K562 (cell line): Measurements from ENCODE around the gene PDE4DIP.
"Not testable (repeated sequence)": the region's sequence is repeated elsewhere in the genome, so short reads cannot be mapped to it uniquely, and the experiment has no call there.

Experiments
- GABPA ChIP-seq: fragments of 200-800 bp; sonication (Bioruptor generic); conservative IDR thresholded peaks from 2 replicates; pipeline ENCODE4 v1.6.1; 2016; ENCODE audit warnings: low read depth, missing genetic modification characterization, missing compliant biosample characterization
- JUND ChIP-seq, 2 experiments: IDR thresholded peaks; 2 replicates in 1 of 2; 3 replicates in 1 of 2; pipeline ENCODE4 v1.6.1; 2011; ENCODE audit warnings: borderline replicate concordance in 2 of 2, low read depth in 2 of 2, low read length in 2 of 2, improper control_type of control experiment in 1 of 2, missing biosample characterization in 1 of 2, missing genetic modification characterization in 1 of 2, missing genetic modification reagents in 1 of 2
- NR2F6 ChIP-seq: fragments of 450-650 bp; formaldehyde crosslinking; IDR thresholded peaks from 2 replicates; pipeline ENCODE4 v1.4.0; 2020; ENCODE audit warnings: mild to moderate bottlenecking
- POU5F1 ChIP-seq: fragments of 150-350 bp; IDR thresholded peaks from 2 replicates; pipeline ENCODE4 v1.6.1; 2014; ENCODE audit warnings: borderline replicate concordance, low read length, low read depth, mild to moderate bottlenecking; ENCODE audit not compliant: partially characterized antibody
- RB1 ChIP-seq: fragments of 450-650 bp; IDR thresholded peaks from 2 replicates; pipeline ENCODE4 v1.6.1; 2017; ENCODE audit warnings: low read depth, mild to moderate bottlenecking
- TCF7L2 ChIP-seq: fragments of 150-350 bp; IDR thresholded peaks from 2 replicates; pipeline ENCODE4 v1.6.1; 2016; ENCODE audit warnings: low read depth, mild to moderate bottlenecking, low read length, moderate library complexity
- ZNF23 ChIP-seq: fragments of 250-450 bp; sonication (Bioruptor Pico); IDR thresholded peaks from 2 replicates; pipeline ENCODE4 v1.4.0; 2020; ENCODE audit warnings: mild to moderate bottlenecking
- TF ChIP-seq, protein P1 (sequence below): sonication (generic); formaldehyde crosslinking; IDR thresholded peaks from 2 replicates; pipeline ENCODE4 v1.8.1; 2023; ENCODE audit warnings: mild to moderate bottlenecking, missing genetic modification reagents

DNA sequence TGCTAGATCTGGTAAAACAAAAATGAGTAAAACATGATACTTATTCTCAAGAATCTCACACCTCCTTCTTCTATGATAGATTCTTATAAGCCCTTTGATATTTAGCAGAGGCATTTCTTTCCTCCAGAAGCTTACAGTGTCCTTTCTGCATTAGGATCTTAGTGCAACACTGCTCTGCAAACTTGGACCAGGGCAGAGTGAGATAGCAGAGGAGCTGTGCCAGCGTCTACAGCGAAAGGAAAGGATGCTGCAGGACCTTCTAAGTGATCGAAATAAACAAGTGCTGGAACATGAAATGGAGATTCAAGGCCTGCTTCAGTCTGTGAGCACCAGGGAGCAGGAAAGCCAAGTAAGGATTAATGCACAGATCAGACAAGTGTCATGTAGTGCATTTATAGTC, 124.5 kb downstream of the PDE4DIP start:
- not testable (repeated sequence) for TF ChIP-seq RB1; NR2F6; GABPA (tag); POU5F1; ZNF23 (CRISPR knock-in tag); TCF7L2; JUND (IDR thresholded peaks at IDR 0.05; ENCODE audit: borderline replicate concordance, low read depth, low read length); JUND (tag; IDR thresholded peaks at IDR 0.05; ENCODE audit: borderline replicate concordance, low read depth, low read length)
- TF ChIP-seq, protein P1, sequence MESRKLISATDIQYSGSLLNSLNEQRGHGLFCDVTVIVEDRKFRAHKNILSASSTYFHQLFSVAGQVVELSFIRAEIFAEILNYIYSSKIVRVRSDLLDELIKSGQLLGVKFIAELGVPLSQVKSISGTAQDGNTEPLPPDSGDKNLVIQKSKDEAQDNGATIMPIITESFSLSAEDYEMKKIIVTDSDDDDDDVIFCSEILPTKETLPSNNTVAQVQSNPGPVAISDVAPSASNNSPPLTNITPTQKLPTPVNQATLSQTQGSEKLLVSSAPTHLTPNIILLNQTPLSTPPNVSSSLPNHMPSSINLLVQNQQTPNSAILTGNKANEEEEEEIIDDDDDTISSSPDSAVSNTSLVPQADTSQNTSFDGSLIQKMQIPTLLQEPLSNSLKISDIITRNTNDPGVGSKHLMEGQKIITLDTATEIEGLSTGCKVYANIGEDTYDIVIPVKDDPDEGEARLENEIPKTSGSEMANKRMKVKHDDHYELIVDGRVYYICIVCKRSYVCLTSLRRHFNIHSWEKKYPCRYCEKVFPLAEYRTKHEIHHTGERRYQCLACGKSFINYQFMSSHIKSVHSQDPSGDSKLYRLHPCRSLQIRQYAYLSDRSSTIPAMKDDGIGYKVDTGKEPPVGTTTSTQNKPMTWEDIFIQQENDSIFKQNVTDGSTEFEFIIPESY (CRISPR knock-in tag): not testable (repeated sequence)
